Stimulated activated CD8-positive, alpha-beta memory T cell treated with anti-CD3 and anti-CD28 coated beads, Interleukin-4, amount 100 ng/mL, for 24 hours (primary cell): ENCODE data around the gene RADX.

Experiments used
- DNase-seq: peaks from one replicate; pipeline ENCODE4 v3.0.0-alpha.2; 2020; ENCODE audit warnings: low read depth

Gene RADX

GRCh38 chrX:106692425-106693065 lies 80.8 kb downstream of the RADX start:
- DNase-seq: no peak

DNA sequence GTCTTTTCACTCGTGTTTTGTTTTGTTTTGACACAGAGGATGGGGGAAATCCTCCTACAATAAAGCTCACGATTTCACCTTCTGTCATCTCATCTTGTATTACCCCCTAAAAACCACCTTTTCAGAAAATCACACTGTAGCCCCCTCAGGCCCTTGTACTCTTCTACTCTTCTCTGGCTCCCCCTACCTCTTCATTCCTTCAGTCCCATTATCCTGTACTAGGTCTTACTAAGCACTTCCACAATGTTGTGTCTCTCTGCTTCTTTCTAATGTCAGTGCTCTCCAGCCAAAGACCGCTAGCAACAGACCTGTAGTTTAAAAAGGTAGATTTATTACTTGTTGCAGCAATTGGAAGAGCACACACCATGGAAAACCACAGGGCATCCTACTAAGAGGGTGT lies 84.7 kb downstream of the RADX start:
- no peak for DNase-seq

DNA sequence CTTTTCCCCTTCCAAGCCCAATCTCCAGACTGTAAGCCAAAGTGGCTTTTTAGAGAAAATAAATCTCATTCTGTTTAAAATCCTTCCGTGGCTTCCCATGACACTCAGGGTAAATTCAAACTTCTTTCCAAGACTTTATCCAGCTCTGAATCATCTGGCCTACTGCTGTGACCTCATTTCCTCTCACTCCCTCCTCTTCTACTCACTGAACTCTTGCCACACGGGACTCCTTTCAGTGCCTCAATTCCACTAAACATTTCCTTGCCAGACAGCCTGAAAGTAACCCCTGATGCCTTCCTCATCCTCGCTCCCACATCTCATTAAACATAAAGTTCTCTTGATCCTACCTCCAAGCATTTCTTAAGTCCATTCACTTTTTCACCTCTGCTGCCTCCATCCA lies 86.9 kb downstream of the RADX start:
- no peak for DNase-seq

DNA sequence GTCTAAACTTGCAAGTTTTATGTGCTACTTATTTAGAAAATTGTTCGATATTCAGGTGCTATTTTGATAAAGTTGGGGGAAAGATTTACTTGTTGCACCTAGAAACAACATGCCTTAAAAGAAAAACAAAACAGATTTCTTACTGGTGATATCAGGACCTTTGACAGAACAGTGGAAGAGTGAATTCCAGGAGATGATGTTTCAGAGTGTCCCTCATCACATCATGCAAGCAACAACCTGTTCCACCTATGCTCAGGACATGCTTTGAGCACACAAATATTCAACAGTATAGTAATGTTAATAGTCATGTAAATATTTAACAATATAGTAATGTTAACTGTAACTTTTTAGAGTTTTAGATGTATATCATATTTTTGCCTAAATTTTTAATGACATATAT lies 90.9 kb downstream of the RADX start:
- DNase-seq: no peak

- DNase-seq: no peak
Measured at GRCh38 chrX:106706466-106706865, 94.7 kb downstream of the RADX start.

DNA sequence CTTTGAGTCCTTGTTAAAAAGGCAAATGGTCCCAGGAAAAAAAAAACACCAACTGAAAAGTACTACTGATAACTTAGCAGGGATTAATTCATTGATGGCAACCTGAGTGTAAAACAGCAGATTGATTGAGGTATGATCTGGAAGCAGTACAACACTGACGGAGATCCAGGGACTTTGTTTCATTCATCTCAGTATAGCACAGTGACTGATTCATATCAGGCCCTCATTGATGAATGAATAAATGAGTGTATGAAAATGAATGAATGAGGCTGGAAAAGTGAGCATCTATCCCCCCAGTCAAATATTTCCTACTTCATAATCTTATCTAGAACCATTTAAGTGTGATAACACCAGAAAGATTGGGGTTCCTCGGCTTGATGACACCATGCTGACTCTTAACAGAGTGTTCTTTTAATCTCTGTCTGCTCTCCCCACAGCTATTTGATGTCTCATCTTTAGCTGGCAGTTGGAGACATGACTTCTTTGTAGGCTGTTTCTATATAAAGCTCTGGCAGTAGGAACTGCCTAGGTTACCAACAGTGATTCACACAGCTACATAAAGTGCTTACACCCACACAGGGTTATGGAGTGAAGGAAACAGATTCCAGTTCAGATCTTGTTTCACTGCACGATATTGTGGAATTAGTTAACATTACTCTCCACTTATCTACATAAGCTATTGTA lies 96.1 kb downstream of the RADX start:
- DNase-seq: no peak

GRCh38 chrX:106710771-106711170 lies 99.0 kb downstream of the RADX start:
- no peak for DNase-seq

- DNase-seq: no peak
Measured at GRCh38 chrX:106711375-106711774, 99.6 kb downstream of the RADX start.

GRCh38 chrX:106716004-106716403 lies 104.2 kb downstream of the RADX start:
- DNase-seq: no peak

DNA sequence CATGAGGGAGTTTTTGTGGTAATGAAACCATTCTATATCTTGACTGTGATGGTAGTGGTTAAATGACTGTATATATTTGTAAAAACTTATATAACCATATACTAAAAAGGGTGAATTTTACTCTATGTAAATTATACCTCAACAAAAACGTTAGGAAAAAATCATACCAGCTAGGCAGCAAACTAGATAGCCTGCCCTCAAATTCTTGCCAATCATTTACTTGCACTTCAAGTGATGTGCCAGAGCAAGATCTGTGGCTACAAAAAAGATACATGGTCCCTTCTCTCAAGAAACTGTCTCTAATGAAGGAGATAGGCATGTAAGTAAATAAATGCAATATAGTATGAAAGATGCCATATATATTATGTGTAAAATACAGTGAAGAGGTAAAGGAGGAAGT lies 104.7 kb downstream of the RADX start:
- no peak for DNase-seq

DNA sequence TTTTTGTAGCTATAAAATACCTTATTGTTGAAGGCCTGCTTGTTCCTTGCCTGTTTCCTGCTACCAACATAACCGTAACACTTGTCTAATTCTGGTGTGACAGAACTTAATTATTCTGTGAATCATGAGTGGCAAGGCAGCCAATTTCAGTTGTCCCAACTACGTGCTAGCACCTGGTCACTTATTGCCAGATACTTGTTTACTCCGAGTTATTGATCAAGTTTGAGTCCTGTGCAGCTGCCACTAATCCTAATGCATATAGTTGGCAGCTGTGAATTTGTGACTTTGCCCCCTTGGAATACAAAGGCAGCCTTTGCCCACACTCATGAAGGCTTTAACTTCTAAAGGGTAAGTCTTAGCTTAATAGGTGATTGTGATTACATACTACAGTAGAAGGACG lies 106.9 kb downstream of the RADX start:
- DNase-seq: no peak

DNA sequence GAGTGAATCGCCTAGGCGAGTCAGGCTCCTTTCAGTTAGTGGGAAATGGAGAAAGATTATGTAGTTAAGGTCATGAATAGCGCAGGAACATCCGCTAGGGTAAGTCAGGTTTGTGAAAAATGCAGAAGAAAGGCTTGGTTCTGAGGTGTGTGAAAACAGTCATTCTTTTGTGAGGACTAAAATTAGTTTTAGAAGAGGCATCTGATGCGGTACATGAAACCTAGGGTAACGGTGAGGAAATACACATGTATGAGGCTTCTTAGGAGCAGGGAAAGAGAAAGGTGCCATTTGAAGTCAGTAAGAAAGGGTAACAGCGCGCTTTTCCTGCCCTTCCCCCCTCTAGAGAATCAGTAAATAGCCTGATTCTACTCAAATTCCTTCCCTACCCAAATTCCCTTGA lies 114.2 kb downstream of the RADX start:
- no peak for DNase-seq

- no peak for DNase-seq
Measured at GRCh38 chrX:106726485-106727437, 115.0 kb downstream of the RADX start, which contains the start of gene RNF128. Gene RNF128 (plus strand): TSS chrX:106726701. CDS start chrX:106726914, 213 bp downstream.

- DNase-seq: no peak
Measured at GRCh38 chrX:106728337-106728736, 116.6 kb downstream of the RADX start.
